GM21619 (cell line): ENCODE results near the gene FAT1.
"Not testable (repeated sequence)": the region's sequence is repeated elsewhere in the genome, so short reads cannot be mapped to it uniquely, and the experiment has no call there.

Experiments
- ATAC-seq: cut with Tn5 transposase; IDR thresholded peaks from one replicate; pipeline ENCODE4 v1.9.1; 2021; ENCODE audit not compliant: unreplicated experiment

The FAT1 gene, protein sequence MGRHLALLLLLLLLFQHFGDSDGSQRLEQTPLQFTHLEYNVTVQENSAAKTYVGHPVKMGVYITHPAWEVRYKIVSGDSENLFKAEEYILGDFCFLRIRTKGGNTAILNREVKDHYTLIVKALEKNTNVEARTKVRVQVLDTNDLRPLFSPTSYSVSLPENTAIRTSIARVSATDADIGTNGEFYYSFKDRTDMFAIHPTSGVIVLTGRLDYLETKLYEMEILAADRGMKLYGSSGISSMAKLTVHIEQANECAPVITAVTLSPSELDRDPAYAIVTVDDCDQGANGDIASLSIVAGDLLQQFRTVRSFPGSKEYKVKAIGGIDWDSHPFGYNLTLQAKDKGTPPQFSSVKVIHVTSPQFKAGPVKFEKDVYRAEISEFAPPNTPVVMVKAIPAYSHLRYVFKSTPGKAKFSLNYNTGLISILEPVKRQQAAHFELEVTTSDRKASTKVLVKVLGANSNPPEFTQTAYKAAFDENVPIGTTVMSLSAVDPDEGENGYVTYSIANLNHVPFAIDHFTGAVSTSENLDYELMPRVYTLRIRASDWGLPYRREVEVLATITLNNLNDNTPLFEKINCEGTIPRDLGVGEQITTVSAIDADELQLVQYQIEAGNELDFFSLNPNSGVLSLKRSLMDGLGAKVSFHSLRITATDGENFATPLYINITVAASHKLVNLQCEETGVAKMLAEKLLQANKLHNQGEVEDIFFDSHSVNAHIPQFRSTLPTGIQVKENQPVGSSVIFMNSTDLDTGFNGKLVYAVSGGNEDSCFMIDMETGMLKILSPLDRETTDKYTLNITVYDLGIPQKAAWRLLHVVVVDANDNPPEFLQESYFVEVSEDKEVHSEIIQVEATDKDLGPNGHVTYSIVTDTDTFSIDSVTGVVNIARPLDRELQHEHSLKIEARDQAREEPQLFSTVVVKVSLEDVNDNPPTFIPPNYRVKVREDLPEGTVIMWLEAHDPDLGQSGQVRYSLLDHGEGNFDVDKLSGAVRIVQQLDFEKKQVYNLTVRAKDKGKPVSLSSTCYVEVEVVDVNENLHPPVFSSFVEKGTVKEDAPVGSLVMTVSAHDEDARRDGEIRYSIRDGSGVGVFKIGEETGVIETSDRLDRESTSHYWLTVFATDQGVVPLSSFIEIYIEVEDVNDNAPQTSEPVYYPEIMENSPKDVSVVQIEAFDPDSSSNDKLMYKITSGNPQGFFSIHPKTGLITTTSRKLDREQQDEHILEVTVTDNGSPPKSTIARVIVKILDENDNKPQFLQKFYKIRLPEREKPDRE (N-terminal part only)

GRCh38 chr4:186723292-186724057 is at the start of gene FAT1:
TSS of gene FAT1 (minus strand) at chr4:186723856. CDS start at chr4:186709827, 14,029 bp downstream.
- ATAC-seq = no peak

DNA sequence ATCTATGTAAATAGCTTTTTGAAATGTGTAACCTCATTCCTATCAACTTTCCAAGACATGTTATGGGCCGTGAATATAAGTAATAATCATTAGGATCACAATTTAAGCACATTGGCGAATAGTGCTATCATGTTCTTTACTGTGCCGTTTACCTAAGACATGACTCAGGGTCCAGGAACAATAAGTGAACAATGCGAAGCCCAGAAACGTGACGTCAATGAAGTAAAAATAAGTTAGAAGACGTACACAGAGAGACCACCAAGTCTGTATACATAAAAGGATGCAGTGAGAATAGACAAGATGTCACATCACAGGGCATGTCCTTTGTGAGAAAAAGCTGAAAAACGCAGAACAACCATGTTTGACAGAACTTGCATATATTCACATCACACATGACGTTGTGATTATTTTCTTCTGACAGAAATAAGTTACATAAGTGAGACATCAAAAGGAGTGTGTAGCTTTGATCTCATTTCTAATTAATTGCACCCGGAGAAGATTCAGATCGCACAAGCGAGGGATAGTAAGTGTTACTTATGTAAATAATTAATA is 49.4 kb upstream of the FAT1 start:
- no peak for ATAC-seq

DNA sequence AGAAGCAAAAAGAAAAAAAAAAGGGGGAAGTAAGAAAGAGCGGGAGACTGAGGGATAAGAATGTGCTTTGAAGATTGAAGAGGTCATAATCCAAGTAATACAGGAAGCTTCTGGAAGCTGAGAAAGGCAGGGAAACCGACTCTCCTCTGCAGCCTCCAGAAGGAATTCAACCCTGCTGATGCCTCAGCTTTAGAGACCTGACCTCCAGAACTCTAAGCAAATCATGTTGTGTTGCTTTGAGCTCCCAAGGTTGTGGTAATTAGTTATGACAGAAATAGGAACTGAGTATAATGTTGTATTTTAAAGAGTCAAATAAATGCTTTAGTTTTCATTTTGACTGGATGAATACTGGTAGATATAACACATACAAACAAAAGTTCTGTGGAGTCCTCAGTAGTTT is 48.0 kb upstream of the FAT1 start:
- no peak for ATAC-seq

DNA sequence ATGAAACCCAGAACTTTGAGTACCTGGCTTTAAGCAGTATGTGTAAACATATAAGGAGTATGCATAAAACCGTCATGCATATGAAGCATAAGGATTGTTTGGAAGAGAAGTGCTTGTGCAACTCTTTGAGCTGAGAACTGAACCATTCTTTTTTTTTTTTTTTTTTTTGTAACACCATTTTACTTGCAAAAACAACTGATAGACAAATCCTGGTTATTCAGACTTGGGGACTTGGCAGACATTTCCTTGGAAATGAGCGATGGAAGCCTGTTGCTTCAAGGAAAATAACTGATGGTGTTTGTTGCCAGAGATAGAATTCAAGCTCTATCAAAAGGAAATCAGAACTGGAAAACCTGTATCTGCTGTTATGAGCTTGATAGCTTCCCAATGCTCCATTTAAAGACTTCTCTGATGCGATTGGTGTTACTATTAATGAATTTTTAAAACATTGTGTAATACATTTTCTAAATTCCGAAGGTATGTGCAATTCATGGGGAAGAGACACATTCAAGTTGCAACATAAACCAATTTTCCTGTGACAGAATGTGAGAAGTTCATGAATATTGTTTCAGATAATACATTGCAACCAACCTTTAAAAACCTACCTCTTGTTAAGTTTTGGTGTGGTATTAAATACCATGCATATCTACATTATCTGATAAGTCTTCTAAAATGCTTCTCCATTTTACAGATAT is 47.0 kb upstream of the FAT1 start:
- no peak for ATAC-seq

DNA sequence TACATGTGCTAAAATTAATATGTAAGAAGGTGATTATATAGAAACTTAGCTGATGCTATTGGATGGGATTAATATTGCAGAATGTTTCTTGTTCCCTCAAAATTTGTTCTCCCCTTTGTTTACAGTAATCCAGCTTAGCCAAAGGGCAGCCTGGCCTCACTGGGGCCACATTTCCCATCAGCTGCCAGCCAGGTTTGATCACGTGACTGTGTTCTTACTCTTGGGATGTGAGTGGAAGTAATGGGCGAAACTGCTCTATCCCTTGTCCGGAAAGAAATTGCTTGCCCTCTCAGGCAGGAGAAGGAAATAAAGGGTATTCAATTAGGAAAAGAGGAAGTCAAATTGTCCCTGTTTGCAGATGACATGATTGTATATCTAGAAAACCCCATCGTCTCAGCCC is 44.1 kb upstream of the FAT1 start:
- no peak for ATAC-seq

DNA sequence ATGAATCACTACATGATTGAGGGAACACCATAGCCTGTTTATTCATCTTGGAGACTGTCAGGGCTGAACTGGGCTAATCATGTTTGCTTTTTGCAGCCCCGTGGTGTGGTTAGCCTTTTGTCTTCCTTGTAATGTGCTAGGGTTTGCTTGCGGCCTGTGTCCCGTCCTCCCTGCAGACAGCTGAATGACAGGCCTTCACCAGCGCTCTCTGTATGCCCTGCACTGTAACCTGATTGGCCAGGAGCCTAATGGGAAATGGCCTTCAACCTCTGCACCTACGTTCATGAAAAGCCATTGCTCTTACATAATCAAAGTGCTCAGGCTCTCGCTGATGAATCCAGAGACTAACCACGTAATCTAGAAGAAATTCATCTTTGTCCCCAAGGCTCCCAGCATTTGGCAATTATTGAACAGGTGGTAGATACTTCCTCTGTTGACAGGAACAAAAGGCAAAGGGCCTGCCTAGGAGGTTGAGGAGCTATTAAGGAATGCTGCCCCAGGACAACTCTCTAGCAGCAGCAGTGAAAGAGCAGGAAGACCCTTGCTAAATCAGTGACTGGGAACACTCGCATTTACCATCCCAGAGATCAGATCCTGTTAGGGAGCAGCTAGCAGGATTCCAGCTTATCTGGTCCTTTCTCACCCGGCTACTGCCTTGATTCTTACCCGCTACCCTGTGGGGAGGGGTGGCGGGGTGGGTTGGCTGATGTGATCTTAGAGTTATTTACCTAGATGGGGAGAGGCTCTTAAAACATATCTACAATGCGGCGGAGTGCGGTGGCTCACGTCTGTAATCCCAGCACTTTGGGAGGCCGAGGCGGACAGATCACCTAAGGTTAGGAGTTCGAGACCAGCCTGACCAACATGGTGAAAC is 42.3 kb upstream of the FAT1 start:
- ATAC-seq = no peak

GRCh38 chr4:186765138-186765537 is 41.5 kb upstream of the FAT1 start:
- no peak for ATAC-seq

- ATAC-seq = no peak
These were observed 40.8 kb upstream of the FAT1 start for GRCh38 chr4:186764457-186764856.

DNA sequence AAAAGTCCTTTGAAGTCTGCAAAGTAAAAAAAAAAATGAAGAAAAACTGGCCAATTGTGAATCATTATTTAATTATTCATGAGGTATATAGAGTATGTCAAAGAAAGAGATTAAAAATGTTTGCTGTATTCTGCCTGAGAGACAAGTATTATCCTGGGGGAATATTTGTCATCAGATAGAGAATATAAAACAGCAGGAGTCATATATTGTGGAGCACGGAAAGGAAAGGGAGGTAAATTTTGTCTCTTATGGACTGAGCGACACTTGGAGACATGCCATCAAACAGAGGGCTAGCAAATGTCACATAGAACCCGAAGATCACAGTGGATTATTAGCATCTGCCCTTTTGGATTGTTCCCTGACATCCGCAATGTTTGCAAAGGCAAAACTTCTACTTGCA is 39.2 kb upstream of the FAT1 start:
- ATAC-seq = no peak

DNA sequence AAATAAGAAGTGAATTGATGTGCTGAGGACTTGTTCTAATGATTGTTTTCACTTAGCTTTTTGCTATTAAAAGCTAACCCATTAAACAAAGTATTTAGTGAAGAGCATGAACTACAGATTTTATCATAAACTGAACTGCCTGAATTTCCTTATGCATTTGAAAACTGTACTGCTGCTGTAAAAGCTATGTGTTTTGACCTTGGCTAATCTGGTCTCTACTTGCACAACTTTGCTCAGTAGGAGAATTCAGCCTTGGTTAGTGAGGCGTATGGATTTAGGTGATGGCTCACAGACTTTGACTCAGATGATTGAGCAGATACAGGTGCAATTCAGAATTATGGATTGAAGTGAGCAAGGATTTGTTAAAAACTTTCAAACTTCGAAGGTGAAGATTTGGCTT is 38.7 kb upstream of the FAT1 start:
- no peak for ATAC-seq

GRCh38 chr4:186761956-186762355 is 38.3 kb upstream of the FAT1 start:
- not testable (repeated sequence) for ATAC-seq

- ATAC-seq = no peak
These were observed 37.7 kb upstream of the FAT1 start for GRCh38 chr4:186761393-186761792.

DNA sequence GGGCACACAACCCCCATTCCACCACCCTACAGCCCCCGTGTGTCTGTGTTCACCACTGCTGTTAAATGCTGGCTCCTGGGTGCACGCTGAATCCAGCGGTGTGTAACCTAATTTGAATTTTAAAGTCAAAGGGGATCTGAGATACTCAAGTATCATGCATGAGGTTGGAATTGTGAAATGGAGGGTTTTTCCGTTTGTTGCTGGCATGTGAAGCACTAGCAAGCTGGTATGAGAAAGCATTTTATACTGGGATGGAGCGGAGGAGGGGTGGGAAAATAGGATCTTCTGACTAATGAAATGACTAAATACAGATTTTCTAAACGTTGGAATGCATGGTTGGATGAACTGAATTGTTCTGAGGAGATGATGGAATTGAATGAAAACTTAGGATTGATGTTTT is 36.9 kb upstream of the FAT1 start:
- ATAC-seq = no peak

DNA sequence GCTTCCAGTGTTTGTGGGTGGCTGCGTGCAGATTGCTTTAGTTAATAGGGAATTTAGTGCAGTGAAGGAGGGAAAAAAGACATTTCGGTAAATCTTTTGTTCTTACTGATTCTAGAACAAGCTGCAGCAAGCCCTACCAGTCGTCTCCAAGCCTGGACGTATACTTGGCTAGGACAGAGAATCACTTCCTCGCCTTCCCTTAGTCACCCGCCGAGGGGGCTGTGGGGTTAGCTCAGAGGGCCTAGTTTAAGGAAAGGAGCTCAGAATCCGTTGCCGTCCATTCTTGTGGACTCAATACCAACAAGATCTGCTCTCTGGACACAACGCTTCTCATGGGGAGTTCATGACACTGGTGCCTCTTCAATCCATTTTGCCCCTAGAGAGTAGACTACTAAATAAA is 36.3 kb upstream of the FAT1 start:
- no peak for ATAC-seq

DNA sequence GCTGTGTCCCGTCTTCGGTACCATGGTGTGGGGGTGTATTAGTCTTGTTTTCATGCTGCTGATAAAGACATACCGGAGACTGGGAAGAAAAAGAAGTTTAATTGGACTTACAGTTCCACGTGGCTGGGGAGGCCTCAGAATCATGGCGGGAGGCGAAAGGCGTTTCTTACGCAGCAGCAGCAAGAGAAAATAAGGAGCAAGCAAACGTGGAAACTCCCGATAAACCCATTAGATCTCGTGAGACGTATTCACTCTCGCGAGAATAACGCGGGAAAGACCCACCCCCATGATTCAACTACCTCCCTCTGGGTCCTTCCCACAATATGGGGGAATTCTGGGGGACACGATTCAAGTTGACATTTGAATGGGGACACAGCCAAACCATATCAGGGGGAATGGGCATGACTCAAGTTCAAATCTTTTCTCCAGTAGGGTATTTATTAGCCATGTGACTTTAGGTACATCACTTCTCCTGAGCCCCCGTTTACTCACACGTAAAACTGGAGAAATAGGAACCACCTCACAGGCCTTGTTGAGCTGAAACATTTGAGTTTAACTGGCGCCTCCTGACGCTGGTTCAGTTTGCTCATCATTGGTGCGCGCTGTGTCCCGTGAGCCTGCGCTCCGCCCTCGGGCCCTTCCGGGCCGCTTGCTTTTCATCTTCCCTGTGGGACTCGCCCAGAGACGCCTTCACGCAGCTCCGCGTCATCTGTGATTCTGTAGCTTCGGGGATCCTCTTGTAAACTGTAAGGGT is 35.5 kb upstream of the FAT1 start:
- ATAC-seq = no peak

DNA sequence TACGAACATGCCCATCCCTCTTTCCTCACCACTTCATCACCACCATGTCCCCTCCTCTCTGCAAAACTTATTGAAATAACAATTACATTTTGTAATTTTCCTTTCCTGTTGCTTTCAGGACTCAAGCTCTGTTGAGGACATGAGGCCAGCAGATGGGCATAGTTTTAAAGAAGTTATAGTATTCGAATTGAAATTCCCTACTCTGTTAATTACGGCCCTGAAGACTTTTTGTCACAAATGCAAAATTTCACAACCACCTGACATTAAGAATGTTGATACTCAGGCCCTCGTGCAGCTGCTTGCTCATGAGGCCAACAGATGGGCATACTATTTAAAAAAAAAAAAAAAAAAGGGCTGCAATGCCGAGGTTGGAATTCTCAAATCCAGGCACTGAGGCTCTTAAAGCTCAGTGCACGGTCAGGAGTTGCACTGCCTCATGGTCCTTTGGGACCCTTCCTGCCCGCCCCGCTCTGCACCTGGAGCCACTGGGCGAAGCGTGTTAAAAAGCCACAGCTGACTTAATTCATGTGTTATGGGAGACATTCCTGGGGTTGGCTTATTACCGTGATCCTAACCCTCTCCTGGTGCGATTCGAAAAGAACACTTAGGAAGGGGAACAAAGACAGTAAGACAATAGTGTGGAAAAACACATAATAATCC is 34.2 kb upstream of the FAT1 start:
- no peak for ATAC-seq

GRCh38 chr4:186756550-186756949 is 32.9 kb upstream of the FAT1 start:
- not testable (repeated sequence) for ATAC-seq
